GM06990 (cell line): ENCODE data around the gene FBXO47.

Source experiments
- DNase-seq: peaks from one replicate; pipeline ENCODE4 v3.0.0-alpha.2; 2011; ENCODE audit not compliant: insufficient read length; ENCODE audit errors: extremely low read depth
- H3K27me3 ChIP-seq: replicated peaks from 2 replicates; pipeline ENCODE4 v1.6.0; 2011; ENCODE audit warnings: low read length; ENCODE audit not compliant: control insufficient read depth, insufficient read depth
- H3K36me3 ChIP-seq: 2 replicates; pipeline ENCODE4 v1.5.1; 2011; ENCODE audit warnings: low read length; ENCODE audit not compliant: control insufficient read depth, insufficient read depth
- H3K4me3 ChIP-seq: replicated peaks from 2 replicates; pipeline ENCODE4 v1.5.1; 2011; ENCODE audit warnings: low read depth, mild to moderate bottlenecking, control low read depth, low read length
- CTCF ChIP-seq: IDR thresholded peaks from 2 replicates; pipeline ENCODE4 v1.5.1; 2011; ENCODE audit warnings: low read length, control low read depth, mild to moderate bottlenecking, inconsistent platforms; ENCODE audit not compliant: insufficient read depth, poor library complexity, severe bottlenecking

FBXO47 gene

GRCh38 chr17:38889745-38890409 is 77.3 kb downstream of the FBXO47 start:
- Histone ChIP-seq H3K27me3 (no peaks in the 10 kb centered on the region), H3K4me3 (no peak overlapping the region), H3K36me3 (peaks cover 62% of the 10 kb centered on the region)
- no peak for DNase-seq
- TF ChIP-seq CTCF, result no peak

GRCh38 chr17:38888842-38889241 is 78.4 kb downstream of the FBXO47 start:
- H3K4me3 ChIP-seq, result no peak overlapping the region
- no peaks in the 10 kb centered on the region for H3K27me3 ChIP-seq
- H3K36me3 ChIP-seq, result peaks cover 57% of the 10 kb centered on the region
- DNase-seq, result no peak
- no peak for TF ChIP-seq CTCF

GRCh38 chr17:38886643-38887010 is 80.6 kb downstream of the FBXO47 start:
- Histone ChIP-seq H3K36me3 (peaks cover 42% of the 10 kb centered on the region), H3K27me3 (no peaks in the 10 kb centered on the region), H3K4me3 (no peak overlapping the region)
- DNase-seq, result no peak
- TF ChIP-seq CTCF, result no peak
